B cell (primary cell): ENCODE measurements around the gene TTC28. TPM values are rescaled to one million over a fixed set of nuclear protein-coding genes. Genes with fewer than 3 reads are reported as not detected.

Experiments
- ATAC-seq: fragments of 200-7000 bp; cut with Tn5 transposase; one replicate; pipeline ENCODE4 v1.10.0; 2021; ENCODE audit warnings: low read depth, mild to moderate bottlenecking, moderate number of reproducible peaks, moderate library complexity
- CTCF ChIA-PET: fragments of 350-600 bp; sonication (Branson Sonifier 250); formaldehyde crosslinking; loops from one replicate; lab custom pipeline; 2021; ENCODE audit warnings: antibody characterized with exemption, inconsistent platforms; lab: Charles Lee
- POLR2A ChIA-PET: fragments of 350-600 bp; sonication (Branson Sonifier 250); formaldehyde crosslinking; loops from one replicate; lab custom pipeline; 2021; ENCODE audit warnings: antibody characterized with exemption; lab: Charles Lee
- DNase-seq: peaks from one replicate; pipeline ENCODE4 v3.0.0; 2013
- H2AFZ ChIP-seq: 2 replicates; pipeline ENCODE4 v1.6.1; 2012; ENCODE audit warnings: mild to moderate bottlenecking, low read depth, low read length; ENCODE audit not compliant: insufficient read depth, poor library complexity, severe bottlenecking
- H3K27ac ChIP-seq, 2 donors: 1 replicate in 1 of 2; 2 replicates in 1 of 2; pipeline ENCODE4 v1.5.1; 2012 to 2013; ENCODE audit warnings: low read length in 2 of 2, mild to moderate bottlenecking in 2 of 2, moderate library complexity in 1 of 2
- H3K27me3 ChIP-seq, 4 experiments: fragments of 200-600 bp in 1 of 4; sonication (generic) in 1 of 4; replicated peaks in 1 of 4; 1 replicate in 2 of 4; 2 replicates in 2 of 4; pipeline versions ENCODE4 v1.6.1 to v1.7.0; 2013 to 2016; ENCODE audit warnings: low read length in 3 of 4, mild to moderate bottlenecking in 2 of 4, mixed read lengths in 1 of 4, moderate library complexity in 1 of 4; ENCODE audit not compliant: insufficient read depth in 4 of 4, control insufficient read depth in 3 of 4; ENCODE audit errors: control extremely low read depth in 1 of 4
- H3K36me3 ChIP-seq, 2 experiments: replicated peaks in 1 of 2; 1 replicate in 1 of 2; 2 replicates in 1 of 2; pipeline versions ENCODE4 v1.6.1 to v1.7.1; 2013; ENCODE audit warnings: low read length in 1 of 2; ENCODE audit not compliant: insufficient read depth in 2 of 2, control insufficient read depth in 1 of 2; ENCODE audit errors: control extremely low read depth in 1 of 2, extremely low read depth in 1 of 2
- H3K4me1 ChIP-seq, 2 donors: fragments of 200-600 bp in 1 of 2; sonication (generic) in 1 of 2; 1 replicate in 1 of 2; 2 replicates in 1 of 2; pipeline versions ENCODE4 v1.5.1 to v1.6.1; 2013 to 2017; ENCODE audit warnings: low read length in 2 of 2; ENCODE audit not compliant: control insufficient read depth in 2 of 2, insufficient read depth in 2 of 2
- H3K4me2 ChIP-seq: replicated peaks from 2 replicates; pipeline ENCODE3; 2012; ENCODE audit warnings: mild to moderate bottlenecking, low read depth, low read length; ENCODE audit not compliant: poor library complexity, severe bottlenecking
- H3K4me3 ChIP-seq, 5 experiments: fragments of 200-600 bp in 1 of 5; sonication (generic) in 1 of 5; 1 replicate in 3 of 5; 2 replicates in 2 of 5; pipeline versions ENCODE4 v1.5.1 to v1.7.0; 2011 to 2016; ENCODE audit warnings: low read length in 4 of 5, mild to moderate bottlenecking in 4 of 5, low read depth in 2 of 5, control low read depth in 1 of 5, moderate library complexity in 1 of 5; ENCODE audit not compliant: insufficient read depth in 1 of 5; ENCODE audit errors: control extremely low read depth in 1 of 5, extremely low read depth in 1 of 5
- H3K79me2 ChIP-seq: fragments of 200-600 bp; sonication (generic); one replicate; pipeline ENCODE4 v1.6.0; 2016; ENCODE audit warnings: low read length; ENCODE audit not compliant: control insufficient read depth, insufficient read depth
- H3K9ac ChIP-seq: fragments of 200-600 bp; sonication (generic); 2 replicates; pipeline ENCODE4 v1.6.1; 2017; ENCODE audit warnings: mild to moderate bottlenecking, low read length, moderate library complexity
- H3K9me3 ChIP-seq, 3 donors: one replicate each; pipeline versions ENCODE4 v1.6.1 to v1.7.1; 2013; ENCODE audit warnings: low read length in 2 of 3; ENCODE audit not compliant: control insufficient read depth in 2 of 3, insufficient read depth in 1 of 3; ENCODE audit errors: control extremely low read depth in 1 of 3
- H4K20me1 ChIP-seq: 2 replicates; pipeline ENCODE4 v1.6.0; 2012; ENCODE audit warnings: mild to moderate bottlenecking, low read length; ENCODE audit not compliant: insufficient read depth, control insufficient read depth, poor library complexity, severe bottlenecking
- H3K27ac Mint-ChIP-seq: one replicate; pipeline ENCODE4 v1.8.0; 2021; ENCODE audit warnings: mixed read lengths
- H3K27me3 Mint-ChIP-seq: one replicate; pipeline ENCODE4 v1.8.0; 2021; ENCODE audit warnings: mixed read lengths
- H3K4me1 Mint-ChIP-seq: one replicate; pipeline ENCODE4 v1.8.0; 2021; ENCODE audit warnings: mixed read lengths
- H3K4me3 Mint-ChIP-seq: one replicate; pipeline ENCODE4 v1.8.0; 2021; ENCODE audit warnings: mixed read lengths
- H3K9me3 Mint-ChIP-seq: one replicate; pipeline ENCODE4 v1.8.0; 2022; ENCODE audit warnings: mixed read lengths; ENCODE audit not compliant: insufficient read depth
- EZH2 ChIP-seq: IDR thresholded peaks from 2 replicates; pipeline ENCODE4 v1.6.1; 2012; ENCODE audit warnings: borderline replicate concordance, low read depth, mild to moderate bottlenecking, moderate library complexity, low read length; ENCODE audit not compliant: insufficient read depth, poor library complexity, severe bottlenecking
- WGBS: methylation state at CpG from one replicate; pipeline ENCODE4 v1.1.5; 2013; ENCODE audit warnings: missing lambda C conversion rate; ENCODE audit not compliant: insufficient coverage; 5-methylcytosine and 5-hydroxymethylcytosine counted together
- intact Hi-C: fragments of 100-400 bp; cut with micrococcal nuclease; formaldehyde crosslinking; loops from one replicate; pipeline ENCODE4 v1.10.0; 2022
- polyA plus RNA-seq: library from polyadenylated mRNA; depleted of rRNA; stranded (reverse); fragments of >200 nt; gene quantifications from 2 replicates; pipeline ENCODE4 v1.2.3, GENCODE V29; 2012
- total RNA-seq, 2 donors: library from RNA; stranded (reverse); fragments of 120-200 nt in 1 of 2; gene quantifications; 1 replicate in 1 of 2; 2 replicates in 1 of 2; pipeline versions ENCODE4 v1.2.3 to v1.2.4, GENCODE V29; 2013 to 2022
- TF ChIP-seq, protein P1 (sequence below): fragments of 200-600 bp; IDR thresholded peaks from one replicate; pipeline ENCODE4 v1.8.0; 2022; ENCODE audit warnings: antibody characterized with exemption, mild to moderate bottlenecking

Gene TTC28
- total and polyA plus RNA-seq, 2 donors (not counting 1 experiment from before 2014, with no cell fraction given) = 4.5 to 7.3 TPM

GRCh38 chr22:28406246-28406645, 273.4 kb downstream of the TTC28 start:
- H3K27me3 Mint-ChIP-seq = no peaks in the 10 kb centered on the region
- no peak for ATAC-seq
- no peak for TF ChIP-seq EZH2
- TF ChIP-seq, protein P1, sequence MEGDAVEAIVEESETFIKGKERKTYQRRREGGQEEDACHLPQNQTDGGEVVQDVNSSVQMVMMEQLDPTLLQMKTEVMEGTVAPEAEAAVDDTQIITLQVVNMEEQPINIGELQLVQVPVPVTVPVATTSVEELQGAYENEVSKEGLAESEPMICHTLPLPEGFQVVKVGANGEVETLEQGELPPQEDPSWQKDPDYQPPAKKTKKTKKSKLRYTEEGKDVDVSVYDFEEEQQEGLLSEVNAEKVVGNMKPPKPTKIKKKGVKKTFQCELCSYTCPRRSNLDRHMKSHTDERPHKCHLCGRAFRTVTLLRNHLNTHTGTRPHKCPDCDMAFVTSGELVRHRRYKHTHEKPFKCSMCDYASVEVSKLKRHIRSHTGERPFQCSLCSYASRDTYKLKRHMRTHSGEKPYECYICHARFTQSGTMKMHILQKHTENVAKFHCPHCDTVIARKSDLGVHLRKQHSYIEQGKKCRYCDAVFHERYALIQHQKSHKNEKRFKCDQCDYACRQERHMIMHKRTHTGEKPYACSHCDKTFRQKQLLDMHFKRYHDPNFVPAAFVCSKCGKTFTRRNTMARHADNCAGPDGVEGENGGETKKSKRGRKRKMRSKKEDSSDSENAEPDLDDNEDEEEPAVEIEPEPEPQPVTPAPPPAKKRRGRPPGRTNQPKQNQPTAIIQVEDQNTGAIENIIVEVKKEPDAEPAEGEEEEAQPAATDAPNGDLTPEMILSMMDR = no peak
- CTCF ChIA-PET = no interaction called here
- no peak overlapping the region for H3K4me3 Mint-ChIP-seq
- H3K27ac ChIP-seq = no peak overlapping the region
- intact Hi-C loops = no loop called here
- POLR2A ChIA-PET = no interaction called here
- H3K4me1 ChIP-seq = no peaks in the 10 kb centered on the region
- H3K9me3 ChIP-seq = no peaks in the 10 kb centered on the region
- no peak overlapping the region for H3K9ac ChIP-seq
- H3K4me1 Mint-ChIP-seq = no peaks in the 10 kb centered on the region
- no peaks in the 10 kb centered on the region for H3K36me3 ChIP-seq
- WGBS = 100% methylated on average over 1 of the region's 3 CpGs
- H3K27me3 ChIP-seq = no peaks in the 10 kb centered on the region
- no peak overlapping the region for H2AFZ ChIP-seq
- no peak overlapping the region for H3K27ac Mint-ChIP-seq
- H4K20me1 ChIP-seq = no peaks in the 10 kb centered on the region
- H3K9me3 Mint-ChIP-seq = no peaks in the 10 kb centered on the region
- H3K79me2 ChIP-seq = no peaks in the 10 kb centered on the region
- no peak for DNase-seq
- H3K4me2 ChIP-seq = no peak overlapping the region
- H3K4me3 ChIP-seq = no peak overlapping the region

DNA sequence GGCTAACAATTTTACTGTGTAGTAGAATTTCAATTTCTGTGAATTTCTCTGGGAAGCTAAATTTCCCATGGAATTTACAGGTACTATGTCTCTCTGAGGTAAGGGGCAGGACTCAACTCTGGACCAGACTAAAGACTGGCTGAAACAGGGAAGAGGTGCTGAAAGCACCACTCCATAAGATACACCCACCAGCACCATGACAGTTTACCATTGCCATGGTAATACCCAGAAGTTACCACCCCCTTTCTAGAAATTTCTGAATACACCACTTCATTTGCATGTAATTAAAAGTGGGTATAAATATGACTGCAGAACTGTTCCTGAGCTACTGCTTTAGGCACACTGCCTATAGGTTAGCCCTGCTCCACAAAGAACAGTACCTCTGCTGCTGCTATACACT, 274.1 kb downstream of the TTC28 start:
- ChIA-PET POLR2A (no interaction called here), CTCF (no interaction called here)
- Mint-ChIP-seq H3K4me3 (no peak overlapping the region), H3K4me1 (no peaks in the 10 kb centered on the region), H3K27me3 (no peaks in the 10 kb centered on the region), H3K9me3 (no peaks in the 10 kb centered on the region), H3K27ac (no peak overlapping the region)
- Histone ChIP-seq H2AFZ (no peak overlapping the region), H3K4me1 (no peaks in the 10 kb centered on the region), H3K4me3 (no peak overlapping the region), H3K9ac (no peak overlapping the region), H3K9me3 (no peaks in the 10 kb centered on the region), H3K4me2 (no peak overlapping the region), H3K36me3 (no peaks in the 10 kb centered on the region), H3K27me3 (no peaks in the 10 kb centered on the region), H4K20me1 (no peaks in the 10 kb centered on the region), H3K79me2 (no peaks in the 10 kb centered on the region), H3K27ac (no peak overlapping the region)
- DNase-seq = no peak
- TF ChIP-seq, protein P1 = no peak
- TF ChIP-seq EZH2 = no peak
- intact Hi-C loops = no loop called here
- ATAC-seq = no peak
